ENCODE measurements around the gene GDNF.

The GDNF gene

GRCh38 chr5:37834542-37835379, 5.1 kb downstream of the GDNF start:
- Histone ChIP-seq H3K27ac (ENCODE audit: low read depth, low read length) (peak overlapping the region; percentile 94), H3K9ac (ENCODE audit: low read length) (peak overlapping the region; percentile 90), H3K27me3 (ENCODE audit: control insufficient read depth in 1 of 2, insufficient read depth in 2 of 2, low read length in 2 of 2) (peaks cover 0 to 9% of the 10 kb centered on the region in 2 donors)

DNA sequence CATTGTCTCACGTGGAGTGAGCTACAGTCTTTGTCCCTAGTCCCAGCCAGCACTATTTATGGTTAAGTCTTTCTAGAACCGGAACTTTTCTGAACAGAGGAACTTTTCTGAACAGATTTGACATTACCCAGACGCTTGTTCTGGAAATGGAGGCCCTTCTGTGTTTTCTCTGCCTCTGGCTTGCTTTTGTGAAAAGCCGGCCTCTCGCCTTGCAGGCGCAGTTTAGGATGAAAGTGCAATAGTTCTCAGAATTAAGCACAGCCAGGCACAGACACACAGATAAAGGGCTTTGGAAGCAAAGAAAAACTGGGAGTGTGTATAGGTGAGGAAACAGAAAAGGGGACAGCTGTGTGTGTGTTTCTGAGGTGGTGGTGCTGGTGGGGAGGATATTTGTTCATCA, 5.9 kb downstream of the GDNF start:
- Histone ChIP-seq H3K9me3 (ENCODE audit: low read length) (no peaks in the 10 kb centered on the region), H3K36me3 (ENCODE audit: insufficient read depth, low read length) (peaks cover 7% of the 10 kb centered on the region), H3K4me3 (ENCODE audit: low read depth in 1 of 2, low read length in 2 of 2) (peak overlapping the region in 1 of 2 donors; percentile 87), H3K27me3 (ENCODE audit: control insufficient read depth in 1 of 2, insufficient read depth in 2 of 2, low read length in 2 of 2) (peaks cover 0 to 9% of the 10 kb centered on the region in 2 donors), H3K9ac (ENCODE audit: low read length) (peak overlapping the region; percentile 90), H3K4me1 (ENCODE audit: insufficient read depth, low read length) (peaks cover 53% of the 10 kb centered on the region), H3K27ac (ENCODE audit: low read depth, low read length) (peak overlapping the region; percentile 94)

More at GRCh38 chr5:37834542-37835379, 5.1 kb downstream of the GDNF start:
- Histone ChIP-seq H3K36me3 (ENCODE audit: insufficient read depth, low read length) (peaks cover 7% of the 10 kb centered on the region), H3K9me3 (ENCODE audit: low read length) (no peaks in the 10 kb centered on the region), H3K4me3 (ENCODE audit: low read depth in 1 of 2, low read length in 2 of 2) (peak overlapping the region; percentile 87), H3K4me1 (ENCODE audit: insufficient read depth, low read length) (peaks cover 47% of the 10 kb centered on the region)

DNA sequence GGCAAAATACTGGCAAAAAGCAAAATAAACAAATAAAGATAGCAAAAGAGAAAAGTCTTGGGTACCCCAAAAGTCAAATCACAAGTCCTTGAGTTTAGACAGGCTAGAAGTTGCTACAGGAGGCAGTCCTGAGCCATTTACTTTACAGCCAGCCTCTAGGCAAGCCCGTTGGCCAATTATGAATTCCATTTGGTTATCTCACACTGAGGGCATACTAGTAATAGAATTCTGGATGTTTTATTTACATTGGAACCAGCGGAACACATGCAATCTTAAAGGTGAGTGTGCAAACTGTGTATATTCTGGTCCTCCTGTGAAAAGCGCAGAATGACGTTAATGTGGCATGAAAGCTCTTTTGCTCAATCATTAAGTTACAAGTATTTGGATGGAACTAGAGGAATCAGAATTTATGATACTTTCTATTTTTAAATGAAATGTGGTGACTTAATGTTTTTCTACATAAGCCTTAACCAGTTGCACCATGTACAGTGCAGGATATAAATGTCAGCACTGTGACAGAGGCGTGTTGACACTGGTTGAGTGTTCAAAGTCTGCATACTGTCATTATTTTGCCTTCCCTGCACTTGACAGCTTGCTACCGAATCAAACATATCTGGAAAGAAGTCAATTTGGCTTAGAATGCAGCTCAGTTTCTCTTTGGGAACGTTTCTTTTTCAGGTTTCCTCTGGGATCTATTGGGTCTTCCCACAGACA, 7.9 kb downstream of the GDNF start:
- H3K27me3 ChIP-seq (ENCODE audit: control insufficient read depth in 1 of 2, insufficient read depth in 2 of 2, low read length in 2 of 2), result peaks cover 0 to 9% of the 10 kb centered on the region in 2 donors
- H3K9me3 ChIP-seq (ENCODE audit: low read length), result no peaks in the 10 kb centered on the region
- H3K4me3 ChIP-seq (ENCODE audit: low read depth in 1 of 2, low read length in 2 of 2), result peak overlapping the region in 1 of 2 donors; percentile 7
- peaks cover 47% of the 10 kb centered on the region for H3K4me1 ChIP-seq (ENCODE audit: insufficient read depth, low read length)
- peak overlapping the region; percentile 1 for H3K27ac ChIP-seq (ENCODE audit: low read depth, low read length)
- H3K9ac ChIP-seq (ENCODE audit: low read length), result no peak overlapping the region
- H3K36me3 ChIP-seq (ENCODE audit: insufficient read depth, low read length), result peaks cover 7% of the 10 kb centered on the region

GRCh38 chr5:37830348-37830747, 9.5 kb downstream of the GDNF start:
- Histone ChIP-seq H3K27me3 (ENCODE audit: control insufficient read depth in 1 of 2, insufficient read depth in 2 of 2, low read length in 2 of 2) (peaks cover 0 to 9% of the 10 kb centered on the region in 2 donors), H3K4me1 (ENCODE audit: insufficient read depth, low read length) (peaks cover 53% of the 10 kb centered on the region), H3K9ac (ENCODE audit: low read length) (no peak overlapping the region), H3K4me3 (ENCODE audit: low read depth in 1 of 2, low read length in 2 of 2) (no peak overlapping the region), H3K36me3 (ENCODE audit: insufficient read depth, low read length) (peaks cover 7% of the 10 kb centered on the region), H3K9me3 (ENCODE audit: low read length) (no peaks in the 10 kb centered on the region), H3K27ac (ENCODE audit: low read depth, low read length) (peak overlapping the region; percentile 32)

DNA sequence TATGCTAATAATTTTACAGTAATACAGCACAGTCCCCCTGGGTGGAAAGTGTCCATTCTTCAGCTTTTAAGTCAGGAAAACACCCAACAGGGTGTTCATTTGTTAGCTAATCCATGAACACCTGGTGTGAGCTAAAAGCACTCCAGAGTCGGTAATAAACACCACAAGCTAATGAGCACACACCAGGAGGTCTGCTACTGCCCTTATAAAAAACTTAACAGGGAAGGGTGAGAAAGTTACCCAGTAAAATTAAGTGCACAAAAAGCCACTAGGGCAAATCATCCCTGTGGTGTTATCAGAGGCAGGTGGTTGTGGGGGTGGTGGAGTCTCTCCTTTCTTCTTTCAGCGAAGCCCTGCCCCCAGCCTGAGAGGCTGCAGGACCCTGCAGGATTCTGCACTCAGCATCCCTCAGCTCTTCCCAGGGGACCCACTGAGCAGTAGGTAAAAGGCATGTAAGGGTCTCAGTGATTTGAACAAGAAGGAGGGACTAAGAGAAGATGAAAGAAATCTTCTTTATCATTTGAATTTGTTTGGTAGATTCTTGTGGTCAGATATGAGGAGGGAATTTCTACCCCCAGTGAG, 14.4 kb downstream of the GDNF start:
- H3K27ac ChIP-seq (ENCODE audit: low read depth, low read length), result no peak overlapping the region
- H3K27me3 ChIP-seq (ENCODE audit: control insufficient read depth in 1 of 2, insufficient read depth in 2 of 2, low read length in 2 of 2), result no peaks in the 10 kb centered on the region

DNA sequence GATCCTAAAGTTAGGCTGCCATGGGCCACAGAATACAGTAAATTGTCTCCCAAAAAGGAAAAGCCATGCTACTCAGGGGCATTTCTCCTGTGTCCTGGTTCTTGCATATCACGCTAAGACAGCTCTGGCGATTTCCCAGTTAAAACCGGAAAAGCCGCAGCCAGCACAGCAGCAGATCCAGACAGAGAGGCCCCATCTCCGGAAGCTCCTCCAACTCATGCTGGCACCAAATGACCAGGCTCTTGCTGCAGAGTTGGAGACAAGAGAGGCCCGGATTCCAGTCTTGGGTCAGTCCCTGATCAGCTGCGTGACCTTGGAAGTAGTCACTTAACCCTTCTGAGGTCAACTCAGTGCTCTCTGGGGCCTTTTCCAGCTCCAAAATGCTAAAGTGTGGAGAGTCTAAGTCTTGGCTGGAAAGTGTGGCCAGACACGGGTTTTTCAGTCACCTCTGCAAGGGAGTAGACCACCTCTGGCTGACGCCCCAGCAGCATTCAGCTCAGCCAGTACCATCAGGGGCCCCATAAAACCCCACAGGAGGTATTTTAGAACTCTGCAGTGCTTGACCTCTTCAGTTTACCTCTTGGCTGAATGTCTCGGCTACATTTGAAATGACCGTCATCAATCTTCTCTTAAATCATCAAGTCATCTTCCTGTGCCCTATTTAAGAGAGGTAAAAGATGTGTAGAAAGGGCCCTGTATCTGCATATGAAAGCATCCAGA, 16.2 kb downstream of the GDNF start:
- Histone ChIP-seq H3K27me3 (ENCODE audit: control insufficient read depth in 1 of 2, insufficient read depth in 2 of 2, low read length in 2 of 2) (no peaks in the 10 kb centered on the region), H3K4me1 (ENCODE audit: insufficient read depth, low read length) (peaks cover 42% of the 10 kb centered on the region), H3K27ac (ENCODE audit: low read depth, low read length) (peak overlapping the region; percentile 16), H3K9ac (ENCODE audit: low read length) (no peak overlapping the region), H3K4me3 (ENCODE audit: low read depth in 1 of 2, low read length in 2 of 2) (no peak overlapping the region), H3K36me3 (ENCODE audit: insufficient read depth, low read length) (peaks cover 6% of the 10 kb centered on the region), H3K9me3 (ENCODE audit: low read length) (no peaks in the 10 kb centered on the region)

More for the DNA sequence above, 14.4 kb downstream of the GDNF start:
- peaks cover 6% of the 10 kb centered on the region for H3K36me3 ChIP-seq (ENCODE audit: insufficient read depth, low read length)
- peaks cover 48% of the 10 kb centered on the region for H3K4me1 ChIP-seq (ENCODE audit: insufficient read depth, low read length)
- no peak overlapping the region for H3K9ac ChIP-seq (ENCODE audit: low read length)
- H3K9me3 ChIP-seq (ENCODE audit: low read length), result no peaks in the 10 kb centered on the region
- no peak overlapping the region for H3K4me3 ChIP-seq (ENCODE audit: low read depth in 1 of 2, low read length in 2 of 2)

GRCh38 chr5:37816883-37817282, 23.0 kb downstream of the GDNF start:
- H3K9ac ChIP-seq (ENCODE audit: low read length), result no peak overlapping the region
- no peak overlapping the region for H3K4me3 ChIP-seq (ENCODE audit: low read depth in 1 of 2, low read length in 2 of 2)
- peak overlapping the region; percentile 2 for H3K27ac ChIP-seq (ENCODE audit: low read depth, low read length)

GRCh38 chr5:37816331-37816730, 23.5 kb downstream of the GDNF start:
- Histone ChIP-seq H3K9ac (ENCODE audit: low read length) (no peak overlapping the region), H3K27ac (ENCODE audit: low read depth, low read length) (no peak overlapping the region), H3K4me1 (ENCODE audit: insufficient read depth, low read length) (peaks cover 31% of the 10 kb centered on the region), H3K4me3 (ENCODE audit: low read depth in 1 of 2, low read length in 2 of 2) (no peak overlapping the region), H3K9me3 (ENCODE audit: low read length) (no peaks in the 10 kb centered on the region), H3K36me3 (ENCODE audit: insufficient read depth, low read length) (peaks cover 20% of the 10 kb centered on the region), H3K27me3 (ENCODE audit: control insufficient read depth in 1 of 2, insufficient read depth in 2 of 2, low read length in 2 of 2) (no peaks in the 10 kb centered on the region)

More at GRCh38 chr5:37816883-37817282, 23.0 kb downstream of the GDNF start:
- peaks cover 28% of the 10 kb centered on the region for H3K4me1 ChIP-seq (ENCODE audit: insufficient read depth, low read length)
- no peaks in the 10 kb centered on the region for H3K27me3 ChIP-seq (ENCODE audit: control insufficient read depth in 1 of 2, insufficient read depth in 2 of 2, low read length in 2 of 2)
- H3K36me3 ChIP-seq (ENCODE audit: insufficient read depth, low read length), result peaks cover 20% of the 10 kb centered on the region
- no peaks in the 10 kb centered on the region for H3K9me3 ChIP-seq (ENCODE audit: low read length)

DNA sequence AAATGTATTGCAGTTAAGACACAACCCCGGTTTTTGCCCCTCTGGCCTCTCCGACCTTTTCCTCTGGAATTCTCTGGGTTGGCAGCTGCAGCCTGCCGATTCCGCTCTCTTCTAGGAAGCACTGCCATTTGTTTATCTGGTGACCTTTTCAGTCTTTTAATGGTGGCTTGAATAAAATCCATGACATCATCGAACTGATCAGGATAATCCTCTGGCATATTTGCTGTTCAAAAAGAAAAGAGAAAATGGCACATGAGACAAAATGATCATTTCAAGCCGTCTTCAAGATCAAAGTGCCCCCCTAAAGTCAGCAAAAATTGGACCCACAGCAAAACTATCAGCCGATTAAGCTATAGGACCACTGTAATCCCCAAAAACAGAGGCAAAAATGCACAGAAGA, 23.9 kb downstream of the GDNF start:
- Histone ChIP-seq H3K36me3 (ENCODE audit: insufficient read depth, low read length) (peaks cover 20% of the 10 kb centered on the region), H3K27ac (ENCODE audit: low read depth, low read length) (no peak overlapping the region), H3K9me3 (ENCODE audit: low read length) (no peaks in the 10 kb centered on the region), H3K4me3 (ENCODE audit: low read depth in 1 of 2, low read length in 2 of 2) (no peak overlapping the region), H3K27me3 (ENCODE audit: control insufficient read depth in 1 of 2, insufficient read depth in 2 of 2, low read length in 2 of 2) (no peaks in the 10 kb centered on the region), H3K9ac (ENCODE audit: low read length) (no peak overlapping the region), H3K4me1 (ENCODE audit: insufficient read depth, low read length) (peaks cover 34% of the 10 kb centered on the region)

DNA sequence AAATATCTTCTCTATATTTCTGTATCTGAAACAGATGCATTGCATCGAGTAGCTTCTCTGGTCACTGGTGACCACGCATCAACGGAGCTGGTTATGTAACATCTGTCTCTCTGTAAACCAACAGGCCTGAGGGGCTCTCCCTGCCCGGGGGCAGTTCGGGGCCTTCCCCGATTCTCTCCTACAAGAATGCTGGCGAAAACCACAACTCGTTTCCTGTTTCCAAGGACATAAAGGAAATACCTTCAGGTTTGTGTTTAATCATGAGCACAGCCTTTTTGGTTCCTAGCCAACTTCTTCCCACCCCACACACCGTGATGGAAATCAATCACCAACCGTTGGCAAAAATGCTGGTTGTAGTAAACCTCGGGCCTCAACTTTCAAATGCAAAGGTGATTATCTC, 25.1 kb downstream of the GDNF start:
- Histone ChIP-seq H3K27me3 (ENCODE audit: control insufficient read depth in 1 of 2, insufficient read depth in 2 of 2, low read length in 2 of 2) (no peaks in the 10 kb centered on the region), H3K36me3 (ENCODE audit: insufficient read depth, low read length) (peaks cover 20% of the 10 kb centered on the region), H3K4me3 (ENCODE audit: low read depth in 1 of 2, low read length in 2 of 2) (no peak overlapping the region), H3K4me1 (ENCODE audit: insufficient read depth, low read length) (peaks cover 39% of the 10 kb centered on the region), H3K27ac (ENCODE audit: low read depth, low read length) (no peak overlapping the region), H3K9ac (ENCODE audit: low read length) (no peak overlapping the region), H3K9me3 (ENCODE audit: low read length) (no peaks in the 10 kb centered on the region)

GRCh38 chr5:37812365-37812764, 27.5 kb downstream of the GDNF start:
- H3K4me3 ChIP-seq (ENCODE audit: low read depth in 1 of 2, low read length in 2 of 2), result no peak overlapping the region
- H3K9me3 ChIP-seq (ENCODE audit: low read length), result no peaks in the 10 kb centered on the region
- H3K27ac ChIP-seq (ENCODE audit: low read depth, low read length), result peak overlapping the region; percentile 22
- peaks cover 20% of the 10 kb centered on the region for H3K36me3 ChIP-seq (ENCODE audit: insufficient read depth, low read length)
- no peak overlapping the region for H3K9ac ChIP-seq (ENCODE audit: low read length)
- peaks cover 31% of the 10 kb centered on the region for H3K4me1 ChIP-seq (ENCODE audit: insufficient read depth, low read length)
- H3K27me3 ChIP-seq (ENCODE audit: control insufficient read depth in 1 of 2, insufficient read depth in 2 of 2, low read length in 2 of 2), result no peaks in the 10 kb centered on the region

All from muscle layer of colon (tissue), 2 donors.